Skin epidermis (tissue), 12 donors: ENCODE data around the gene SLC9A9.

Experiments used
- H3K27ac ChIP-seq, 21 experiments: fragments of 200-600 bp; sonication (generic) in 11 of 21; one replicate each; pipeline ENCODE4 v1.5.0; 2020; ENCODE audit warnings: mild to moderate bottlenecking in 3 of 21, inconsistent platforms in 2 of 21, moderate library complexity in 2 of 21
- H3K4me3 ChIP-seq, 7 experiments: fragments of 200-600 bp; sonication (generic) in 2 of 7; one replicate each; pipeline ENCODE4 v1.5.0; 2020; ENCODE audit warnings: inconsistent platforms in 2 of 7, mild to moderate bottlenecking in 2 of 7, moderate library complexity in 1 of 7

Gene SLC9A9

GRCh38 chr3:143263852-143264513, 584.3 kb downstream of the SLC9A9 start:
- H3K27ac ChIP-seq, result no peak overlapping the region
- no peak overlapping the region for H3K4me3 ChIP-seq

- H3K27ac ChIP-seq, result no peak overlapping the region
- no peak overlapping the region for H3K4me3 ChIP-seq
Measured at GRCh38 chr3:143261848-143262247, 586.4 kb downstream of the SLC9A9 start.

- no peak overlapping the region for H3K4me3 ChIP-seq
- H3K27ac ChIP-seq, result no peak overlapping the region
Measured at GRCh38 chr3:143258692-143259091, 589.6 kb downstream of the SLC9A9 start.

- Histone ChIP-seq H3K4me3 (no peak overlapping the region), H3K27ac (no peak overlapping the region)
Measured at GRCh38 chr3:143256416-143256815, 591.9 kb downstream of the SLC9A9 start.

GRCh38 chr3:143255739-143256138, 592.5 kb downstream of the SLC9A9 start:
- Histone ChIP-seq H3K4me3 (no peak overlapping the region), H3K27ac (no peak overlapping the region)

GRCh38 chr3:143252931-143253330, 595.3 kb downstream of the SLC9A9 start:
- Histone ChIP-seq H3K4me3 (no peak overlapping the region), H3K27ac (no peak overlapping the region)

GRCh38 chr3:143249014-143249413, 599.3 kb downstream of the SLC9A9 start:
- Histone ChIP-seq H3K4me3 (no peak overlapping the region), H3K27ac (no peak overlapping the region)

GRCh38 chr3:143247073-143247472, 601.2 kb downstream of the SLC9A9 start:
- Histone ChIP-seq H3K27ac (no peak overlapping the region), H3K4me3 (no peak overlapping the region)

- no peak overlapping the region for H3K4me3 ChIP-seq
- H3K27ac ChIP-seq, result no peak overlapping the region
Measured at GRCh38 chr3:143245692-143246091, 602.6 kb downstream of the SLC9A9 start.

GRCh38 chr3:143244516-143245063, 603.7 kb downstream of the SLC9A9 start:
- no peak overlapping the region for H3K4me3 ChIP-seq
- H3K27ac ChIP-seq, result no peak overlapping the region

GRCh38 chr3:143243686-143244085, 604.6 kb downstream of the SLC9A9 start:
- H3K4me3 ChIP-seq, result no peak overlapping the region
- no peak overlapping the region for H3K27ac ChIP-seq

GRCh38 chr3:143242691-143243090, 605.6 kb downstream of the SLC9A9 start:
- Histone ChIP-seq H3K4me3 (no peak overlapping the region), H3K27ac (no peak overlapping the region)

- Histone ChIP-seq H3K4me3 (no peak overlapping the region), H3K27ac (no peak overlapping the region)
Measured at GRCh38 chr3:143242101-143242500, 606.2 kb downstream of the SLC9A9 start.

- Histone ChIP-seq H3K4me3 (no peak overlapping the region), H3K27ac (no peak overlapping the region)
Measured at GRCh38 chr3:143241481-143241951, 606.8 kb downstream of the SLC9A9 start.

- Histone ChIP-seq H3K4me3 (no peak overlapping the region), H3K27ac (no peak overlapping the region)
Measured at GRCh38 chr3:143240886-143241285, 607.4 kb downstream of the SLC9A9 start.

- no peak overlapping the region for H3K4me3 ChIP-seq
- no peak overlapping the region for H3K27ac ChIP-seq
Measured at GRCh38 chr3:143239031-143239430, 609.2 kb downstream of the SLC9A9 start.

GRCh38 chr3:143237077-143237627, 611.1 kb downstream of the SLC9A9 start:
- H3K27ac ChIP-seq, result no peak overlapping the region
- H3K4me3 ChIP-seq, result no peak overlapping the region

GRCh38 chr3:143236226-143236964, 611.9 kb downstream of the SLC9A9 start:
- Histone ChIP-seq H3K27ac (no peak overlapping the region), H3K4me3 (no peak overlapping the region)

GRCh38 chr3:143235614-143236204, 612.6 kb downstream of the SLC9A9 start:
- no peak overlapping the region for H3K27ac ChIP-seq
- H3K4me3 ChIP-seq, result no peak overlapping the region

GRCh38 chr3:143234526-143234925, 613.7 kb downstream of the SLC9A9 start:
- no peak overlapping the region for H3K4me3 ChIP-seq
- H3K27ac ChIP-seq, result no peak overlapping the region
